OCI-LY1 (cell line): ENCODE data around the gene AMPD3.

Source experiments
- H2AFZ ChIP-seq: fragments of 200-600 bp; sonication (generic), shearing (Covaris generic); 2 replicates; pipeline ENCODE4 v1.6.0; 2014; ENCODE audit warnings: antibody characterized with exemption, mild to moderate bottlenecking, low read length
- H3F3A ChIP-seq: fragments of 200-600 bp; sonication (generic), shearing (Covaris generic); 2 replicates; pipeline ENCODE4 v1.6.0; 2014; ENCODE audit warnings: mild to moderate bottlenecking, antibody characterized with exemption, low read length, moderate library complexity; ENCODE audit not compliant: insufficient read depth
- H3K27ac ChIP-seq: fragments of 200-600 bp; sonication (generic); 2 replicates; pipeline ENCODE4 v1.5.1; 2014; ENCODE audit warnings: low read length, mixed run types, mild to moderate bottlenecking, low read depth; ENCODE audit not compliant: poor library complexity, severe bottlenecking
- H3K27me3 ChIP-seq: fragments of 200-600 bp; sonication (generic); 2 replicates; pipeline ENCODE4 v1.6.0; 2014; ENCODE audit warnings: antibody characterized with exemption, mild to moderate bottlenecking, low read length, moderate library complexity; ENCODE audit not compliant: insufficient read depth
- H3K36me3 ChIP-seq: fragments of 200-600 bp; sonication (generic); 2 replicates; pipeline ENCODE4 v1.6.1; 2014; ENCODE audit warnings: mild to moderate bottlenecking, antibody characterized with exemption, low read length, moderate library complexity, mixed read lengths; ENCODE audit not compliant: insufficient read depth
- H3K4me1 ChIP-seq: fragments of 200-600 bp; sonication (generic); 2 replicates; pipeline ENCODE4 v1.5.1; 2014; ENCODE audit warnings: mild to moderate bottlenecking, low read length, moderate library complexity; ENCODE audit not compliant: insufficient read depth, severe bottlenecking
- H3K4me2 ChIP-seq: fragments of 200-600 bp; sonication (generic), shearing (Covaris generic); 2 replicates; pipeline ENCODE4 v1.6.1; 2014; ENCODE audit warnings: low read length
- H3K4me3 ChIP-seq: fragments of 200-600 bp; sonication (generic); 2 replicates; pipeline ENCODE4 v1.5.1; 2014; ENCODE audit warnings: low read length, low read depth, mild to moderate bottlenecking, mixed read lengths; ENCODE audit not compliant: poor library complexity, severe bottlenecking
- H3K79me2 ChIP-seq: fragments of 200-600 bp; shearing (Covaris generic); 2 replicates; pipeline ENCODE4 v1.6.1; 2016; ENCODE audit warnings: mixed run types, low read length, mixed read lengths; ENCODE audit not compliant: insufficient read depth
- H3K9ac ChIP-seq: fragments of 200-600 bp; sonication (generic), shearing (Covaris generic); 2 replicates; pipeline ENCODE4 v1.6.1; 2014; ENCODE audit warnings: mild to moderate bottlenecking, low read length, mixed read lengths
- H3K9me2 ChIP-seq: fragments of 200-600 bp; sonication (generic), shearing (Covaris generic); 2 replicates; pipeline ENCODE4 v1.6.1; 2014; ENCODE audit warnings: low read depth, mild to moderate bottlenecking, low read length, mixed read lengths
- H3K9me3 ChIP-seq: fragments of 200-600 bp; shearing (Covaris generic); 2 replicates; pipeline ENCODE4 v1.6.1; 2014; ENCODE audit warnings: low read length, mixed read lengths
- H4K20me1 ChIP-seq: fragments of 200-600 bp; sonication (generic), shearing (Covaris generic); 2 replicates; pipeline ENCODE4 v1.6.0; 2016; ENCODE audit warnings: mild to moderate bottlenecking, low read length; ENCODE audit not compliant: insufficient read depth
- EZH2 ChIP-seq: fragments of 200-600 bp; sonication (generic), shearing (Covaris generic); IDR thresholded peaks from 2 replicates; pipeline ENCODE4 v1.8.0; 2017; ENCODE audit warnings: borderline replicate concordance, mixed run types, mild to moderate bottlenecking, antibody characterized with exemption, low read length, moderate library complexity, mixed read lengths
- TF ChIP-seq, protein P1 (sequence below): fragments of 200-600 bp; sonication (generic), shearing (Covaris generic); IDR thresholded peaks from 2 replicates; pipeline ENCODE4 v1.5.1; 2017; ENCODE audit warnings: mild to moderate bottlenecking, antibody characterized with exemption, low read length, moderate library complexity, mixed read lengths

AMPD3 gene

GRCh38 chr11:10476342-10476741 is 21.3 kb downstream of the AMPD3 start:
- Histone ChIP-seq H3K9me2 (no peaks in the 10 kb centered on the region), H3K9ac (no peak overlapping the region), H3F3A (no peaks in the 10 kb centered on the region), H3K79me2 (no peaks in the 10 kb centered on the region), H3K9me3 (no peaks in the 10 kb centered on the region), H3K27ac (no peak overlapping the region), H3K4me3 (no peak overlapping the region), H3K27me3 (no peaks in the 10 kb centered on the region), H3K4me2 (no peak overlapping the region), H3K4me1 (no peaks in the 10 kb centered on the region), H2AFZ (no peak overlapping the region), H3K36me3 (peaks cover 56% of the 10 kb centered on the region; the same call in 1 of the 2 replicates), H4K20me1 (no peaks in the 10 kb centered on the region)
- TF ChIP-seq EZH2 = no peak
- TF ChIP-seq, protein P1, sequence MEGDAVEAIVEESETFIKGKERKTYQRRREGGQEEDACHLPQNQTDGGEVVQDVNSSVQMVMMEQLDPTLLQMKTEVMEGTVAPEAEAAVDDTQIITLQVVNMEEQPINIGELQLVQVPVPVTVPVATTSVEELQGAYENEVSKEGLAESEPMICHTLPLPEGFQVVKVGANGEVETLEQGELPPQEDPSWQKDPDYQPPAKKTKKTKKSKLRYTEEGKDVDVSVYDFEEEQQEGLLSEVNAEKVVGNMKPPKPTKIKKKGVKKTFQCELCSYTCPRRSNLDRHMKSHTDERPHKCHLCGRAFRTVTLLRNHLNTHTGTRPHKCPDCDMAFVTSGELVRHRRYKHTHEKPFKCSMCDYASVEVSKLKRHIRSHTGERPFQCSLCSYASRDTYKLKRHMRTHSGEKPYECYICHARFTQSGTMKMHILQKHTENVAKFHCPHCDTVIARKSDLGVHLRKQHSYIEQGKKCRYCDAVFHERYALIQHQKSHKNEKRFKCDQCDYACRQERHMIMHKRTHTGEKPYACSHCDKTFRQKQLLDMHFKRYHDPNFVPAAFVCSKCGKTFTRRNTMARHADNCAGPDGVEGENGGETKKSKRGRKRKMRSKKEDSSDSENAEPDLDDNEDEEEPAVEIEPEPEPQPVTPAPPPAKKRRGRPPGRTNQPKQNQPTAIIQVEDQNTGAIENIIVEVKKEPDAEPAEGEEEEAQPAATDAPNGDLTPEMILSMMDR = no peak

DNA sequence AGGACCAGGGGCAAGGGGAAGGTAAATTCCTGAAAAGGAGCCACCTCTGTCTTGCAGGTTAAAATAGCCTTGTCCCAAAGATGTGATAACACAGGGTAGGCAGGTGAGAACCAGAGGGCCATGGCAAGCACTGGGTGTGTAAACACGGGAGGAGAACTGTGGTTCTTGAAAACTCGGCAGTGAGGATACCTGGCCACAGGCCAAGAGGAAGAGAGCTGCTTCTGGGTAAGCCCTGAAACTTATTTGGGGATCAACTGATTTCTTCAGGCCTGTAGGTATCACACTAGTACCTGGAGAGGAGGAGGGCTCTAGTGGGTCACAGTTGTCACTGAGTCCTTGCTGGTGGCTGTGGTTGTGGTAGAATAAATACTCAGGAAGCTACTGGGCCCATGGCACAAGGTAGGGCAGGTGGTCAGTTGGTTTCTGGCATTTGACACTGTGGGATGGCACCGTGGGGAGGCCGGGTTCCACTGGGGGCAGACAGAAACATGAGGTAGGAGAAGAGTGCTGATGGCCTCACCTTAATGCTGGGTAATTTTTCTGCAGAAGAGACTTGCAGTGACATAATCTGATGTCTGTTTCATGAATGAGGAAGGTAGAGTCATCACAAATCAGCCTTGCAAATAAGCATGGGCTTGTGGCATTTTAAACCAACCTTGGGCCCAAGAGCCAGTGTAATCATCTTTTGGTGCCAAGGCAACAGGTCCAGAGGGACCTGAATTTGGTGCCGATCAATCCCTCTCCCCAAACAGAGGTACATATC is 22.0 kb downstream of the AMPD3 start:
- H3K9me3 ChIP-seq = no peaks in the 10 kb centered on the region
- H3F3A ChIP-seq = no peaks in the 10 kb centered on the region
- H3K9ac ChIP-seq = no peak overlapping the region
- H3K27ac ChIP-seq = no peak overlapping the region
- no peaks in the 10 kb centered on the region for H4K20me1 ChIP-seq
- H3K79me2 ChIP-seq = no peaks in the 10 kb centered on the region
- no peaks in the 10 kb centered on the region for H3K27me3 ChIP-seq
- H2AFZ ChIP-seq = no peak overlapping the region
- no peaks in the 10 kb centered on the region for H3K4me1 ChIP-seq
- H3K4me2 ChIP-seq = no peak overlapping the region
- peaks cover 64% of the 10 kb centered on the region; the same call in 1 of the 2 replicates for H3K36me3 ChIP-seq
- H3K4me3 ChIP-seq = no peak overlapping the region
- no peaks in the 10 kb centered on the region for H3K9me2 ChIP-seq
- TF ChIP-seq EZH2 = no peak
- TF ChIP-seq, protein P1 = no peak

GRCh38 chr11:10477690-10478046 is 22.6 kb downstream of the AMPD3 start:
- Histone ChIP-seq H3K36me3 (peaks cover 67% of the 10 kb centered on the region; the same call in 1 of the 2 replicates), H2AFZ (no peak overlapping the region), H3K4me3 (no peak overlapping the region), H3K27ac (no peak overlapping the region), H3K9me3 (no peaks in the 10 kb centered on the region), H3K9ac (no peak overlapping the region), H3K27me3 (no peaks in the 10 kb centered on the region), H3K9me2 (no peaks in the 10 kb centered on the region), H3K4me2 (no peak overlapping the region), H4K20me1 (no peaks in the 10 kb centered on the region), H3F3A (no peaks in the 10 kb centered on the region), H3K79me2 (no peaks in the 10 kb centered on the region), H3K4me1 (no peaks in the 10 kb centered on the region)
- TF ChIP-seq EZH2 = no peak
- TF ChIP-seq, protein P1 = no peak
